ENCODE measurements around the gene FICD.

GRCh38 chr12:108465417-108465816 lies 49.7 kb upstream of the FICD start:
- TF ChIP-seq CTCF (IDR thresholded peaks at IDR 0.05) (no peak), EP300 (IDR thresholded peaks at IDR 0.05) (no peak), POLR2A (IDR thresholded peaks at IDR 0.05) (no peak), POLR2AphosphoS5 (IDR thresholded peaks at IDR 0.05) (no peak)
